Activated T-helper 9 cell treated with anti-CD3 and anti-CD28 coated beads, Interleukin-2, amount 50 U/mL, for 16 hours (primary cell): ENCODE results near the gene CDK5.
"Not testable (repeated sequence)": the region's sequence is repeated elsewhere in the genome, so short reads cannot be mapped to it uniquely, and the experiment has no call there.

Source experiments
- DNase-seq: peaks from one replicate; pipeline ENCODE4 v3.0.0-alpha.2; 2020; ENCODE audit warnings: low read depth

Gene CDK5

DNA sequence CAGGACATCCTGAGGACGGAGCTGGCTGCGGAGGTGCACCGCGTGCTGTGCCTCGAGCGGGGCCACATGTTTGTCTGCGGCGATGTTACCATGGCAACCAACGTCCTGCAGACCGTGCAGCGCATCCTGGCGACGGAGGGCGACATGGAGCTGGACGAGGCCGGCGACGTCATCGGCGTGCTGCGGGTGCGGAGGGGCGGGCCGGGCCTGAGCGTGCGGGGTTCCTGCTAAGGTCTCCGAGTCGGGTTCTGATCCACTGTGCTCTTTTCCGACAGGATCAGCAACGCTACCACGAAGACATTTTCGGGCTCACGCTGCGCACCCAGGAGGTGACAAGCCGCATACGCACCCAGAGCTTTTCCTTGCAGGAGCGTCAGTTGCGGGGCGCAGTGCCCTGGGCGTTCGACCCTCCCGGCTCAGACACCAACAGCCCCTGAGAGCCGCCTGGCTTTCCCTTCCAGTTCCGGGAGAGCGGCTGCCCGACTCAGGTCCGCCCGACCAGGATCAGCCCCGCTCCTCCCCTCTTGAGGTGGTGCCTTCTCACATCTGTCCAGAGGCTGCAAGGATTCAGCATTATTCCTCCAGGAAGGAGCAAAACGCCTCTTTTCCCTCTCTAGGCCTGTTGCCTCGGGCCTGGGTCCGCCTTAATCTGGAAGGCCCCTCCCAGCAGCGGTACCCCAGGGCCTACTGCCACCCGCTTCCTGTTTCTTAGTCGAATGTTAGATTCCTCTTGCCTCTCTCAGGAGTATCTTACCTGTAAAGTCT, 43.8 kb downstream of the CDK5 start:
- DNase-seq, result peak; percentile 76

DNA sequence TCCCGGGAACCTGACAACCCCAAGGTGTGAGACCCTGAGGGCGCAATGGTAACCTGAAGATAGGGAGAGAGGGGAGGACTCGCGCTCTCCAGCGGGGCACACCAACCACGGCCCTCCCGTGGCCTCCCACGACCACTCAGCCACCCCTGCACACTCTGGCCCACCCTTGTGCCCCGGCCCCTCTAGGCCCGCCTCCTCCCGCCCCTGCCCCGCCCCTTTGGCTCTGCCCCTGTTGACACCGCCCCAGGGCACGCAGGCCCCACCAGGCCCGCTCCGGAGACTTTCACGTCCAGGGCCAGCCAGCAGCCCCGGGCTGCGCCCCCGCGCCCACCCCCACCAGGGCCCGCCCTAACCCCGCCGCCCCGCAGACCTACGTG, 44.4 kb downstream of the CDK5 start:
- DNase-seq, result no peak

GRCh38 chr7:151012911-151013347, 44.8 kb downstream of the CDK5 start:
- DNase-seq, result no peak

GRCh38 chr7:151012031-151012692, 45.5 kb downstream of the CDK5 start:
- DNase-seq, result no peak

- not testable (repeated sequence) for DNase-seq
These were observed 46.1 kb downstream of the CDK5 start for GRCh38 chr7:151011616-151012015.

DNA sequence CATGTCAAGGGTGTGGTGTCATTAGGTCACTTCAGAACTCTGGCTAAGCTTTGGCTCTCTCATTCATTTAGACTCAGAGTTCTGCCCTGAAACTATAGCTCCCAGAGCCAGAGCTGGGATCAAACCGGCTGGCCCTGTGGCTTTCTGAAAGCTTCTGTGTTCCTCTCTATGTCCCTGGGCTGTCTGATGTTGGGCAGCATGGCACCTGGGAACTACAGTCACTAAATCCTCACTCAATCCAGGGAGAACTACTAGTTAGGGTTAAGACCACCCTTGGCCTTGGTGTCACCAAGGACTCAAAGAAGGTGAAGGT, 46.6 kb downstream of the CDK5 start:
- no peak for DNase-seq

DNA sequence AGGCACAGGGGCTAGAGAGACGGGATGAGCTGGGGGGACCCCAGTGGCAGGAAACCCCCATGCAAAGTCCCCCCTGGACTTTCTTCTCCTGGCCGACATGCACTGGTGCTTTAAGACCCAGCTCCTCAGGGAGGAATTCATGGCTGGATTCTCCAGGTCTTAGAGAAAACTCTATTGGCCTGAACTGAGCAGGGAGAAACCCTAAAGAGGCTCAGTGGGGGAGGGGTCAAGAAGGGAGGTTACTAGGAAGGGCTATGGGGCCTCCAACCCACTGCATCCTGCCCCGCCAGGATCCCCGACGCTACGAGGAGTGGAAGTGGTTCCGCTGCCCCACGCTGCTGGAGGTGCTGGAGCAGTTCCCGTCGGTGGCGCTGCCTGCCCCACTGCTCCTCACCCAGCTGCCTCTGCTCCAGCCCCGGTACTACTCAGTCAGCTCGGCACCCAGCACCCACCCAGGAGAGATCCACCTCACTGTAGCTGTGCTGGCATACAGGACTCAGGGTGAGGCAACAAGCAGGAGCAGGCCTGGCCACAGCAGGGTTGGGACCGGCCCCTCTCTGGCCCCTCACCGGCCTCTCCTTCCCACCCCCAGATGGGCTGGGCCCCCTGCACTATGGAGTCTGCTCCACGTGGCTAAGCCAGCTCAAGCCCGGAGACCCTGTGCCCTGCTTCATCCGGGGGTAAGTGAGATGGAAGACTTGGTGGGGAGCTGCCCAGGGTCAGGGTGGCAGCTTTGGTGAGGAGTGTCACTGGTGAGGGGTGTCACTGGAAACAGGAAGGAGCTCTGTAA, 47.2 kb downstream of the CDK5 start:
- DNase-seq, result no peak

DNA sequence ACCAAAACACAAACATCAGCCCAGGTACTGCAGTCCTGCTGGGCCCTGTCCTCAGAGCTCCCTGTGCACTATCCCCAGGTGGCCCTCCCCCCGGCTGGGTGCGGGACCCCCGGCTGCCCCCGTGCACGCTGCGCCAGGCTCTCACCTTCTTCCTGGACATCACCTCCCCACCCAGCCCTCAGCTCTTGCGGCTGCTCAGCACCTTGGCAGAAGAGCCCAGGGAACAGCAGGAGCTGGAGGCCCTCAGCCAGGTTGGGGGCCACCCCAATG, 47.7 kb downstream of the CDK5 start:
- no peak for DNase-seq

GRCh38 chr7:151009327-151010036, 48.2 kb downstream of the CDK5 start:
- no peak for DNase-seq

DNA sequence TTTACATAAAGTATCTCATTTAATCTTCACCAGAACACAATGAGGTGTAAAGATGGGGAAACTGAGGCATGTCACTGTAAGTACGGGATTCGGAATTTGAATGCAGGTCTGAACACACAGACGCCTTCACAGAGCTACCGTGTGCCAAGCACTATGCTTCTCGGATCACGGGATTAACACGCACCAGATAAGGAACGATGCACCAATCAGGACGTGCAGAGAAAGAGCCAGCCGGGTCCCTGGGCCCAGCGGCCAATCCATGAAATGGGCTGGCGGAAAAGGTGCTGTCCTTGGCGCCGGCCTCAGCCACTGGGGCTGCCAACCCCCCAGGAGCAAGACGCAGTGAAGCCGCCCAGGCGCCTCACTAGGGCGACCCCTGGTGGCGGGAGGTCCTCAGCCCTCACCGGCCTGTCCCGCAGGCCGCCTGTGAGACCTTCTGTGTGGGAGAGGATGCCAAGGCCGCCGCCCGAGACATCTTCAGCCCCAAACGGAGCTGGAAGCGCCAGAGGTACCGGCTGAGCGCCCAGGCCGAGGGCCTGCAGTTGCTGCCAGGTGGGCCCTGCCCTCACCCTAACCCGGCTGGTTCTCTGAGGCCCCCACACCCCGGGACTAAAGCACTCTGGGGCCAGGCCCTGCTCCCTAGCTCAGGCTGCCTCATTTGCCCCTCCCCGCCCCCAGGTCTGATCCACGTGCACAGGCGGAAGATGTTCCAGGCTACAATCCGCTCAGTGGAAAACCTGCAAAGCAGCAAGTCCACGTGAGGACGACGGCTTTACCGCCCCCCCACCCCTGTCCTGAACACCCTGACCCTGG, 49.0 kb downstream of the CDK5 start:
- DNase-seq, result peak; percentile 77

GRCh38 chr7:151008143-151008510, 49.6 kb downstream of the CDK5 start:
- no peak for DNase-seq

DNA sequence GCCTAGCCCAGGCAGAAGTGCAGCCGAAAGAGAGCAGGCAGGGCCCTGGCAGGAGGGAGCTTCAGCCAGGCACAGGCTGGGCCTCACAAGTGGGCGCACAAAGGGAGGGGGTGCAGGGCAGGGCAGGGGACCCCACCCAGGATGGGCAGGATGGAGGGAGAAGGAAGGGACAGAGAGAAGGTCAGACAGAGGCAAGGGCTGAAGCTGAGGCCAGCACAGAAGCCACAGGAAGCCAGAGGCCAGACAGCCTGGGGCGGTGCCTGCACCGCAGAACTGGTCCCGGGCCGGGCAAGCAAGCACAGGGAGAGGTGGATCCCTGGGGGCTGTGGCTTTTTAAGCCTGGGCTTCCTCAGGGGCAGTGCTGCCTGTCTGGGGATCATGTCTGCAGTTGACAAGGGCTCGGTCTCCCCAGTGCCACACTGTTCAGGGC, 50.2 kb downstream of the CDK5 start:
- DNase-seq, result no peak

DNA sequence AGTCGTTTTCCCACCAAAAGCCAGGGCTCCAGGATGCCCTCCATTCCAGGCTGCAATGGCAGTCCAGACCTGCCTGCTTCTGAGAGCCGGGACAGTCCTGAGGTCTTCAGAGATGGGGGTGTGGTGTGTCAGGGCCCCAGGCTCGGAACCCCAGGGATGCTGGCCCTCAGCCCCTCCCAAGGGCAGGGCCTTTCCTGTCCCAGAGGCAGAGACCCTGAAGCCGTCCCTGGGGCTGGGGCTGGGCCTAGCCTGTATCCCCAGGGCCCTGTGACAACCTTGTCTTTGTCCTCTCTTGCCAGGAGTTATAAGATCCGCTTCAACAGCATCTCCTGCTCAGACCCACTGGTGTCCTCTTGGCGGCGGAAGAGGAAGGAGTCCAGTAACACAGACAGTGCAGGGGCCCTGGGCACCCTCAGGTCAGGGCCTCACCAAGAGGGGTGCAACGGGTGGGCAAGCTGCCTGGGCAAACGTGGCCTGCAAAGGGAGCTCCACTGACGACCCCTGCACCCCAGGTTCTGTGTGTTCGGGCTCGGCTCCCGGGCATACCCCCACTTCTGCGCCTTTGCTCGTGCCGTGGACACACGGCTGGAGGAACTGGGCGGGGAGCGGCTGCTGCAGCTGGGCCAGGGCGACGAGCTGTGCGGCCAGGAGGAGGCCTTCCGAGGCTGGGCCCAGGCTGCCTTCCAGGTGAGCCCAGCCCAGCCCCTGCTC, 51.0 kb downstream of the CDK5 start:
- no peak for DNase-seq

DNA sequence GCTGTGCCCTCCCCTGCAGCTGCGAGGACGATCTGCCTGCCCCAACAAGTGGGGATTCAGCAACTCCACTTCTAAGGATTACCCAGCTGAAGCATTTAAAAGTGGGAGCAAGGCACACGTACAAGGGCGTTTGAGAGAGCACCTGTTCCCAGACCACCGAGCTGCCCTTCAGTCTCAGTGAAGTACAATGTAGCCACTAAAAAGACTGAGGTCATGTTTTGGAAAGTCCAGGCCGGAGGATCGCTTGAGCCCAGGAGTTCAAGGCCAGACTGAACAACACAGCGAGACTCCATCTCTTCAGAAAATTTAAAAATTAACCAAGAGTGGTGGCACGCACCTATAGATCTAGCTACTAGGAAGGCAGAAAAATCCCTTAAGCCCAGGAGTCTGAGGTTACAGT, 52.1 kb downstream of the CDK5 start:
- DNase-seq, result no peak
